GM19238 (cell line): ENCODE measurements around the gene CHADL.
"Not testable (repeated sequence)": the region's sequence is repeated elsewhere in the genome, so short reads cannot be mapped to it uniquely, and the experiment has no call there.

Experiments
- DNase-seq: peaks from one replicate; pipeline ENCODE4 v3.0.0; 2011; ENCODE audit warnings: low spot score; ENCODE audit not compliant: insufficient read length

CHADL gene

GRCh38 chr22:41240377-41241132 is at the start of gene CHADL:
TSS of gene CHADL (minus strand) at chr22:41240931. CDS start at chr22:41240881, 50 bp downstream.
- DNase-seq: no peak

- DNase-seq: no peak
Measured at GRCh38 chr22:41289671-41290070, 48.9 kb upstream of the CHADL start.

GRCh38 chr22:41288245-41288946 is 47.7 kb upstream of the CHADL start:
- no peak for DNase-seq

GRCh38 chr22:41286639-41287091 is 45.9 kb upstream of the CHADL start:
- DNase-seq: no peak

GRCh38 chr22:41285820-41286638 is 45.3 kb upstream of the CHADL start, which contains the start of gene RANGAP1:
TSS of gene RANGAP1 (minus strand) at chr22:41286187. CDS start at chr22:41281044, 5,143 bp downstream.
- peak; percentile 98 for DNase-seq

- DNase-seq: peak; percentile 51
Measured at GRCh38 chr22:41285441-41285819, 44.7 kb upstream of the CHADL start.

- DNase-seq: no peak
Measured at GRCh38 chr22:41284465-41284864, 43.7 kb upstream of the CHADL start.

- no peak for DNase-seq
Measured at GRCh38 chr22:41280854-41281253, 40.1 kb upstream of the CHADL start.

- DNase-seq: no peak
Measured at GRCh38 chr22:41280065-41280464, 39.3 kb upstream of the CHADL start.

- no peak for DNase-seq
Measured at GRCh38 chr22:41274856-41275255, 34.1 kb upstream of the CHADL start.

GRCh38 chr22:41273128-41273527 is 32.4 kb upstream of the CHADL start:
- DNase-seq: no peak

- no peak for DNase-seq
Measured at GRCh38 chr22:41271787-41272186, 31.1 kb upstream of the CHADL start.

- DNase-seq: no peak
Measured at GRCh38 chr22:41267958-41268357, 27.2 kb upstream of the CHADL start.

GRCh38 chr22:41264408-41264941 is 23.7 kb upstream of the CHADL start:
- no peak for DNase-seq

GRCh38 chr22:41263704-41264103 is 23.0 kb upstream of the CHADL start:
- DNase-seq: no peak

- no peak for DNase-seq
Measured at GRCh38 chr22:41262250-41262765, 21.6 kb upstream of the CHADL start.

GRCh38 chr22:41261541-41262249 is 21.0 kb upstream of the CHADL start:
- DNase-seq: no peak

- no peak for DNase-seq
Measured at GRCh38 chr22:41260871-41261270, 20.1 kb upstream of the CHADL start.

- not testable (repeated sequence) for DNase-seq
Measured at GRCh38 chr22:41259756-41260155, 19.0 kb upstream of the CHADL start.

GRCh38 chr22:41257696-41258095 is 17.0 kb upstream of the CHADL start:
- DNase-seq: no peak
